ENCODE data around the gene SAMD4A. TPM values are rescaled to one million over a fixed set of nuclear protein-coding genes. Genes with fewer than 3 reads are reported as not detected.

The SAMD4A gene
- polyA plus RNA-seq, 2 of the 4 experiments (the other 2 are of a cell fraction): 3.9 to 5.4 TPM

GRCh38 chr14:54642121-54642520 is 75.2 kb downstream of the SAMD4A start:
- DNase-seq (ENCODE audit: low read depth in 1 of 2, low spot score in 1 of 2) (no peak), ATAC-seq (no peak), FAIRE-seq (no peak)
- H3K4me3 ChIP-seq: no peak overlapping the region
- TF ChIP-seq FOSB (CRISPR knock-in tag; IDR thresholded peaks at IDR 0.05): no peak
- no peak for TF ChIP-seq MYC (IDR thresholded peaks at IDR 0.05; ENCODE audit: borderline replicate concordance, low read length)
- TF ChIP-seq PHF8 (IDR thresholded peaks at IDR 0.05; ENCODE audit: borderline replicate concordance, low read depth): no peak
- no peak for TF ChIP-seq BCL3 (IDR thresholded peaks at IDR 0.05)
- no peak for TF ChIP-seq TFCP2L1 (CRISPR knock-in tag; IDR thresholded peaks at IDR 0.05)
- TF ChIP-seq HOXA7 (CRISPR knock-in tag; IDR thresholded peaks at IDR 0.05): no peak
- TF ChIP-seq CHD2 (IDR thresholded peaks at IDR 0.05; ENCODE audit: low read length, partially characterized antibody): no peak
- no peak for TF ChIP-seq EHF (CRISPR knock-in tag; IDR thresholded peaks at IDR 0.05)
- TF ChIP-seq CEBPB (IDR thresholded peaks at IDR 0.05): no peak
- TF ChIP-seq NR3C1 (IDR thresholded peaks at IDR 0.05): no peak
- TF ChIP-seq REST (IDR thresholded peaks at IDR 0.05): no peak
- TF ChIP-seq ESRRA (IDR thresholded peaks at IDR 0.05; ENCODE audit: borderline replicate concordance, low read length): no peak
- no peak for TF ChIP-seq ATOH8 (CRISPR knock-in tag; IDR thresholded peaks at IDR 0.05; ENCODE audit: low read depth)
- TF ChIP-seq FOSL2 (IDR thresholded peaks at IDR 0.05): no peak
- TF ChIP-seq FOSL2 (CRISPR knock-in tag; IDR thresholded peaks at IDR 0.05): no peak
- TF ChIP-seq MAX (IDR thresholded peaks at IDR 0.05): no peak
- no peak for TF ChIP-seq HOXB5 (CRISPR knock-in tag; IDR thresholded peaks at IDR 0.05)
- TF ChIP-seq NPAS2 (CRISPR knock-in tag; IDR thresholded peaks at IDR 0.05; ENCODE audit: borderline replicate concordance): no peak
- TF ChIP-seq JUN (IDR thresholded peaks at IDR 0.05): no peak
- no peak for TF ChIP-seq TP53 (CRISPR knock-in tag; IDR thresholded peaks at IDR 0.05)
- no peaks in the 10 kb centered on the region for H3K9me3 ChIP-seq
- ChIA-PET POLR2A (no interaction called here), CTCF (interaction anchor here (0.6 to 3.7 kb wide), 7 partner anchors 10 to 422 kb away, joined by 3 to 31 read pairs (median 4); partner anchors contain the start of gene SAMD4A)
- H3K4me1 ChIP-seq: peaks cover 19% of the 10 kb centered on the region
- no peak overlapping the region for H3K27ac ChIP-seq
- WGBS (ENCODE audit: missing lambda C conversion rate): 87% methylated on average over 2 of the region's 2 CpGs
- H3K4me2 ChIP-seq: no peak overlapping the region

All from A549 (cell line).